Gastrocnemius medialis (tissue), 4 donors: ENCODE measurements around the gene C3orf85.

Experiments used
- CTCF ChIP-seq, 5 experiments: fragments of 450-650 bp in 3 of 5; fragments of 200-600 bp in 2 of 5; sonication (generic) in 2 of 5; IDR thresholded peaks in 4 of 5; conservative IDR thresholded peaks in 1 of 5; 1 replicate in 4 of 5; 2 replicates in 1 of 5; pipeline ENCODE4 v1.5.1; 2016 to 2019; ENCODE audit warnings: antibody characterized with exemption in 5 of 5, mild to moderate bottlenecking in 3 of 5, moderate library complexity in 3 of 5
- POLR2A ChIP-seq, 2 donors: fragments of 450-650 bp; IDR thresholded peaks; one replicate each; pipeline ENCODE4 v1.6.1; 2017; ENCODE audit warnings: antibody characterized with exemption in 2 of 2, mild to moderate bottlenecking in 2 of 2, moderate library complexity in 2 of 2

GRCh38 chr3:109127553-109127952, 9.0 kb upstream of the C3orf85 start:
- no peak for TF ChIP-seq CTCF (IDR thresholded peaks at IDR 0.05 in 4 of 5, conservative IDR thresholded peaks at IDR 0.05 in 1 of 5)
- no peak for TF ChIP-seq POLR2A (IDR thresholded peaks at IDR 0.05)
